Natural killer cell (primary cell): ENCODE measurements around the gene MUC2. TPM values are rescaled to one million over a fixed set of nuclear protein-coding genes. Genes with fewer than 3 reads are reported as not detected.

Experiments used
- ATAC-seq, 3 donors: fragments of 150-1000 bp in 2 of 3; fragments of 200-7000 bp in 1 of 3; cut with Tn5 transposase; 1 replicate in 1 of 3; 2 replicates in 2 of 3; pipeline ENCODE4 v1.10.0; 2021; ENCODE audit warnings: mild to moderate bottlenecking in 2 of 3, moderate library complexity in 2 of 3
- DNase-seq, 2 donors: peaks; one replicate each; pipeline versions ENCODE4 v3.0.0 to v3.0.0-alpha.2; 2013 to 2021; ENCODE audit warnings: mixed read lengths in 1 of 2
- H3K27ac ChIP-seq: one replicate; pipeline ENCODE4 v1.5.1; 2013; ENCODE audit warnings: mild to moderate bottlenecking, low read length
- H3K27me3 ChIP-seq: one replicate; pipeline ENCODE4 v1.6.1; 2013; ENCODE audit warnings: low read length; ENCODE audit not compliant: control insufficient read depth, insufficient read depth
- H3K36me3 ChIP-seq: one replicate; pipeline ENCODE4 v1.6.1; 2013; ENCODE audit warnings: low read length; ENCODE audit not compliant: control insufficient read depth, insufficient read depth
- H3K4me1 ChIP-seq: one replicate; pipeline ENCODE4 v1.6.1; 2013; ENCODE audit warnings: low read length; ENCODE audit not compliant: control insufficient read depth, insufficient read depth
- H3K4me3 ChIP-seq: one replicate; pipeline ENCODE4 v1.5.1; 2013; ENCODE audit warnings: low read length
- H3K9me3 ChIP-seq: one replicate; pipeline ENCODE4 v1.6.1; 2013; ENCODE audit warnings: low read length; ENCODE audit not compliant: control insufficient read depth, insufficient read depth
- H3K27ac Mint-ChIP-seq, 2 donors: one replicate each; pipeline ENCODE4 v1.8.0; 2022; ENCODE audit warnings: mild to moderate bottlenecking in 2 of 2, mixed read lengths in 2 of 2, moderate library complexity in 1 of 2
- H3K27me3 Mint-ChIP-seq, 2 donors: one replicate each; pipeline ENCODE4 v1.8.0; 2022; ENCODE audit warnings: low read depth in 2 of 2, mixed read lengths in 2 of 2
- H3K36me3 Mint-ChIP-seq: one replicate; pipeline ENCODE4 v1.8.0; 2022; ENCODE audit warnings: mixed read lengths
- H3K4me1 Mint-ChIP-seq, 2 donors: one replicate each; pipeline ENCODE4 v1.8.0; 2022; ENCODE audit warnings: mixed read lengths in 2 of 2
- H3K4me3 Mint-ChIP-seq: one replicate; pipeline ENCODE4 v1.8.0; 2022; ENCODE audit warnings: mild to moderate bottlenecking, moderate library complexity, mixed read lengths
- H3K9me3 Mint-ChIP-seq, 2 donors: one replicate each; pipeline ENCODE4 v1.8.0; 2022; ENCODE audit warnings: mixed read lengths in 2 of 2
- CTCF ChIP-seq: fragments of 200-600 bp; IDR thresholded peaks from one replicate; pipeline ENCODE4 v1.8.0; 2022; ENCODE audit warnings: antibody characterized with exemption
- WGBS: methylation state at CpG from one replicate; pipeline ENCODE4 v1.1.7; 2013; ENCODE audit warnings: missing lambda C conversion rate; ENCODE audit not compliant: insufficient coverage; 5-methylcytosine and 5-hydroxymethylcytosine counted together
- intact Hi-C: fragments of 100-400 bp; cut with micrococcal nuclease; formaldehyde crosslinking; loops from one replicate; pipeline ENCODE4 v1.14.2; 2022
- total RNA-seq, 4 donors: library from RNA; stranded (reverse); fragments of 120-200 nt in 1 of 4; gene quantifications; one replicate each; pipeline versions ENCODE4 v1.2.3 to v1.2.4, GENCODE V29; 2013 to 2022

MUC2 gene
- total RNA-seq, 3 donors from 2014 or later (not counting 1 experiment from before 2014, with no cell fraction given): not detected

GRCh38 chr11:1116104-1116503 is 41.4 kb downstream of the MUC2 start:
- ATAC-seq (no peak), DNase-seq (no peak)
- H3K4me3 Mint-ChIP-seq: no peak overlapping the region
- H3K36me3 Mint-ChIP-seq: no peaks in the 10 kb centered on the region
- intact Hi-C loops: no loop called here
- no peaks in the 10 kb centered on the region for H3K27me3 ChIP-seq
- H3K9me3 ChIP-seq: no peaks in the 10 kb centered on the region
- WGBS: 89% methylated on average over 12 of the region's 12 CpGs
- no peak overlapping the region for H3K4me3 ChIP-seq
- no peak overlapping the region for H3K27ac ChIP-seq
- no peak overlapping the region for H3K27ac Mint-ChIP-seq
- H3K9me3 Mint-ChIP-seq: no peaks in the 10 kb centered on the region
- peaks cover 0 to 4% of the 10 kb centered on the region in 2 donors for H3K4me1 Mint-ChIP-seq
- no peaks in the 10 kb centered on the region for H3K4me1 ChIP-seq
- no peaks in the 10 kb centered on the region for H3K27me3 Mint-ChIP-seq
- no peaks in the 10 kb centered on the region for H3K36me3 ChIP-seq
- TF ChIP-seq CTCF: no peak

DNA sequence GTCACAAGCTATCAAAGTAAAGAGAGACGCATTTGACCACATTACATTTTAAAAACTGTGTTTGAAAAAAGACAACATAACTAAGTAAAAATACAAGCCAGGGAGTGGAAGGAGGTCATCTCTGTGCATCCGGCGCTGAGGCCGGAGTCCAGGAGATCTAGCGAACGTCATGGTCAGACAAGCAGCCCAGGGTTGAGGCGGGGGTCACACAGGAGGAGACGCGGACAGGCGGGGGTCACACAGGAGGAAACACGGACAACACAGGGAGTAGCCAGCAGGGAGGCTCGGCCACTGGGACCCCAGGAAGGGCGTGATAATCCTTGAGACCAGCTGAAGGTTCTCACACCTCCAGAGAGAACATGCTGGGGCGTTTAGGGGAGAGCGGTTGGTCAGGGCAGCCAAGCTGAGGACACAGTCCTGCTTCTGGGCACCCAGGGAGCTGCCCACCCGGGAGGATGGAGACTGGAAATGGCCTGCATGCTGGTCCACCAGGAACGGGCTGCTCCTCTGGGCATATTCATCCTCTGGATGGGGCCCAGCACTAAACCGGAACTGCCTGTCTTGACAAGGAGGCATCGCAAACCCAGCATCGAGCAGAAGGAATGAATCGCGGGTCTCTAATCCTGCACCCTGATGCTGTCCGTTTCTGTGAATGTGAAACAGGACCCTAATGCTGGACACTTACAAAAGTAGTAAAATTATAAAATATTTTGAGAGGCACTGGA is 42.2 kb downstream of the MUC2 start:
- H3K27ac Mint-ChIP-seq: no peak overlapping the region
- Histone ChIP-seq H3K27me3 (no peaks in the 10 kb centered on the region), H3K4me3 (no peak overlapping the region), H3K27ac (no peak overlapping the region), H3K9me3 (no peaks in the 10 kb centered on the region), H3K36me3 (no peaks in the 10 kb centered on the region), H3K4me1 (no peaks in the 10 kb centered on the region)
- H3K4me3 Mint-ChIP-seq: no peak overlapping the region
- DNase-seq (no peak), ATAC-seq (no peak)
- no peaks in the 10 kb centered on the region for H3K36me3 Mint-ChIP-seq
- intact Hi-C loops: no loop called here
- H3K4me1 Mint-ChIP-seq: peaks cover 0 to 4% of the 10 kb centered on the region in 2 donors
- TF ChIP-seq CTCF: no peak
- H3K27me3 Mint-ChIP-seq: no peaks in the 10 kb centered on the region
- WGBS: 78% methylated on average over 22 of the region's 23 CpGs
- H3K9me3 Mint-ChIP-seq: no peaks in the 10 kb centered on the region

- Histone ChIP-seq H3K36me3 (no peaks in the 10 kb centered on the region), H3K4me1 (no peaks in the 10 kb centered on the region), H3K9me3 (no peaks in the 10 kb centered on the region), H3K4me3 (no peak overlapping the region), H3K27ac (no peak overlapping the region), H3K27me3 (no peaks in the 10 kb centered on the region)
- Mint-ChIP-seq H3K27ac (no peak overlapping the region), H3K4me1 (peaks cover 0 to 4% of the 10 kb centered on the region in 2 donors), H3K36me3 (no peaks in the 10 kb centered on the region), H3K4me3 (no peak overlapping the region), H3K9me3 (no peaks in the 10 kb centered on the region), H3K27me3 (peaks cover 0 to 3% of the 10 kb centered on the region in 2 donors)
- intact Hi-C loops: no loop called here
- TF ChIP-seq CTCF: no peak
- ATAC-seq: no peak
- no peak for DNase-seq
- 73% methylated on average over 6 of the region's 6 CpGs for WGBS
These were observed 43.3 kb downstream of the MUC2 start for GRCh38 chr11:1117992-1118391.
